Measurements from ENCODE around the gene GPC5.

Gene GPC5

DNA sequence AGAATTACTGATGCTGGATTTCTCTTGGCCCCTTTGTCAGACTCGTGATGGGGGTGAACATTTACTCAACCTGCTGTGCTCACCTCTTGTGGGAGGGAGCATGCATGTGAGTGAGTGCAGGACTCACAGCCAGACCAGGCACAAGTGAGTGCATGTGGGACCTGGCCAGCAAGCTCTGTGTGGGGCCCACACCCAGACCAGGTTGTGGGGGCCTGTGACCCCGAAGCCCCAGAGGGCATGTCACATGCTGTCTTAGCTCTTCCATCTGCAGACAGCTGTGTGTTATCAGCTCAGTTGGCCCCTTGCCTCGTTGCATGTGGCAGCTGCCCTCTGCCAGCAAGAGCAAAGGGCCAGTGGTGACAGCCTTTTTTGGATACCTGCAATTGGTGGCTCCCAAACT is 614.4 kb downstream of the GPC5 start:
- Histone ChIP-seq H3K4me3 (ENCODE audit: insufficient read length, low read depth) (no peak overlapping the region), H3K4me1 (ENCODE audit: insufficient read depth, insufficient read length) (no peaks in the 10 kb centered on the region), H3K36me3 (ENCODE audit: insufficient read depth, insufficient read length, low read length) (no peaks in the 10 kb centered on the region), H3K9me3 (ENCODE audit: insufficient read depth, low read length) (no peaks in the 10 kb centered on the region), H3K27me3 (ENCODE audit: insufficient read depth, insufficient read length) (no peaks in the 10 kb centered on the region), H3K9ac (ENCODE audit: insufficient read length, low read depth) (no peak overlapping the region)
- TF ChIP-seq YY1 (IDR thresholded peaks at IDR 0.05; ENCODE audit: insufficient read depth, insufficient read length): no peak
- no peak for DNase-seq (ENCODE audit: low read depth, low spot score)

DNA sequence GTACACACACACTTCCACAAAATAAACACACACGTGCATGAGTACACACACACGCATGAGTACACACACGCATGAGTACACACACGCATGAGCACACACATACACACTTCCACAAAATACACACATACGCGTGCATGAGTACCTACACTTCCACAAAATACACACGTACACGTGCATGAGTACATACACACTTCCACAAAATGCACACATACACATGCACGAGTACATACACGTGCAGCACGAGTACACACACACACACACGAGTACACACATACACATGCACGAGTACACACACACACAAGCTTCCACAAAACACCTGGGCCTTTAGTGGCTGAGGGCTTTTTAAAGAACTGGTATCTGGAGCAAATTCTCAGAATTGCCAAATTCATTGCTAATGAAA is 619.3 kb downstream of the GPC5 start:
- no peaks in the 10 kb centered on the region for H3K36me3 ChIP-seq (ENCODE audit: insufficient read depth, insufficient read length, low read length)
- no peaks in the 10 kb centered on the region for H3K9me3 ChIP-seq (ENCODE audit: insufficient read depth, low read length)
- no peaks in the 10 kb centered on the region for H3K27me3 ChIP-seq (ENCODE audit: insufficient read depth, insufficient read length)
- DNase-seq (ENCODE audit: low read depth, low spot score): no peak
- no peaks in the 10 kb centered on the region for H3K4me1 ChIP-seq (ENCODE audit: insufficient read depth, insufficient read length)
- H3K9ac ChIP-seq (ENCODE audit: insufficient read length, low read depth): no peak overlapping the region
- H3K4me3 ChIP-seq (ENCODE audit: insufficient read length, low read depth): no peak overlapping the region
- TF ChIP-seq ZNF274 (IDR thresholded peaks at IDR 0.05; ENCODE audit: low read depth, low read length) (no peak), YY1 (IDR thresholded peaks at IDR 0.05; ENCODE audit: insufficient read depth, insufficient read length) (no peak), SUZ12 (IDR thresholded peaks at IDR 0.05; ENCODE audit: extremely low read depth, insufficient read depth, insufficient read length) (no peak)

DNA sequence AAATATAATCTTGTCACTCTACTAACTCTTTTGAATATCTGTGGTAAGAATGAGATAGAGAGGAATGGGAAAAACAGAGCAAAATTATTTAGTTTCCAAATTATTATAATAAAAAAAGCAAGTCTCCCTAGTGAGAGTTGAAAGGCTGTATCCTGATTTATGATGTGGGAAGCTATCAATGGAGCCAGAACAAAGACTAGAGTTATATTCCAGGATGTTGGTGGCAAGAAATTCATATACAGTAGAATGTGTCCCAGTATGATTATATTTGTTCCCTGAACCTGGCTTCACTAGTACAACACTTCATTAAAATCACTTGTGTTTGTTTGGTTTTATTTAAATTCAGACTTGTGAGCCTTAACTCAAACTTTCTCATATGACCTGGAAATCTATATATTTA is 630.3 kb downstream of the GPC5 start:
- H3K9me3 ChIP-seq (ENCODE audit: insufficient read depth, low read length): no peaks in the 10 kb centered on the region
- H3K36me3 ChIP-seq (ENCODE audit: insufficient read depth, insufficient read length, low read length): no peaks in the 10 kb centered on the region
- no peak overlapping the region for H3K4me3 ChIP-seq (ENCODE audit: insufficient read length, low read depth)
- TF ChIP-seq YY1 (IDR thresholded peaks at IDR 0.05; ENCODE audit: insufficient read depth, insufficient read length): no peak
- no peak for TF ChIP-seq SUZ12 (IDR thresholded peaks at IDR 0.05; ENCODE audit: extremely low read depth, insufficient read depth, insufficient read length)
- TF ChIP-seq ZNF274 (IDR thresholded peaks at IDR 0.05; ENCODE audit: low read depth, low read length): no peak
- no peaks in the 10 kb centered on the region for H3K27me3 ChIP-seq (ENCODE audit: insufficient read depth, insufficient read length)
- no peak for DNase-seq (ENCODE audit: low read depth, low spot score)
- no peaks in the 10 kb centered on the region for H3K4me1 ChIP-seq (ENCODE audit: insufficient read depth, insufficient read length)
- no peak overlapping the region for H3K9ac ChIP-seq (ENCODE audit: insufficient read length, low read depth)

DNA sequence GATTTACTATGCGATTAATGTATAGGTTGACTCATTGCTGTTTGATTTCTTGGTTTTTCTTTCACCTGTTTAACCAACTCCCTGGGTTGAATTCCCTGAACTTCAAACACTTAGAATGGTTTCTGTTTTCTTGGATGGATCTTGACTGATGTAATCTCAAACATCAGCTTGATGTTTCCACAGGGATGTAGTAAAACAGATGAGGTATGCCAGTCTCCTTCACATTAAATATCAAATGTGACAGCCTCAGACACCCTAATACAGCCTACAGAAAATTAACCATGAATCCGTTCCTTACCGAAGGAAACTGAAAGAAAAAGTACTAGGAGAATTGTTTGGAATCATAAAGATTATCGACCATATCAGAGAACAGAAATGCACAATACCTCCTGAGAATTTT is 631.2 kb downstream of the GPC5 start:
- no peaks in the 10 kb centered on the region for H3K27me3 ChIP-seq (ENCODE audit: insufficient read depth, insufficient read length)
- no peak overlapping the region for H3K4me3 ChIP-seq (ENCODE audit: insufficient read length, low read depth)
- no peak for DNase-seq (ENCODE audit: low read depth, low spot score)
- TF ChIP-seq SUZ12 (IDR thresholded peaks at IDR 0.05; ENCODE audit: extremely low read depth, insufficient read depth, insufficient read length) (no peak), ZNF274 (IDR thresholded peaks at IDR 0.05; ENCODE audit: low read depth, low read length) (no peak)
- no peaks in the 10 kb centered on the region for H3K36me3 ChIP-seq (ENCODE audit: insufficient read depth, insufficient read length, low read length)
- H3K9me3 ChIP-seq (ENCODE audit: insufficient read depth, low read length): no peaks in the 10 kb centered on the region
- no peak overlapping the region for H3K9ac ChIP-seq (ENCODE audit: insufficient read length, low read depth)
- no peaks in the 10 kb centered on the region for H3K4me1 ChIP-seq (ENCODE audit: insufficient read depth, insufficient read length)

DNA sequence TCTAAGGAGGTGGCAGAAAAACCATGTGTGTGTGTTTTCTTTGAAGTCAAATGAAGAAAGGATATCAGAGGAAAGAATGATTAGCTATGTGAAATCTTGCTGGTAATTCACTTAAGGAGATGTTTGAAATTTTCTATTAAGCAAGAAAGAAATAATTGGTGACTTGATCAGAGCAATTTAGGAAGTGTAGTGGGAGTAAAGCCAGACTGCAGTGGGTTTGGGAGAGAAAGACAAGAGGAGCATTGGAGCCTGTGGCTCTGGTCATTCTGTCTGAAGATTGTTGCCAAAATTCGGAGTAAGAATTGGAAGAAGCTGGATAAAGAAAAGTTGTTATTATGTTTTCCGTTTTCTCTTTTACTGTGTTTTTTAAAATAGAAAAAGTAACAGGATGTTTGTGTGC is 640.5 kb downstream of the GPC5 start:
- no peak overlapping the region for H3K9ac ChIP-seq (ENCODE audit: insufficient read length, low read depth)
- TF ChIP-seq YY1 (IDR thresholded peaks at IDR 0.05; ENCODE audit: insufficient read depth, insufficient read length) (no peak), ZNF274 (IDR thresholded peaks at IDR 0.05; ENCODE audit: low read depth, low read length) (no peak), SUZ12 (IDR thresholded peaks at IDR 0.05; ENCODE audit: extremely low read depth, insufficient read depth, insufficient read length) (no peak)

DNA sequence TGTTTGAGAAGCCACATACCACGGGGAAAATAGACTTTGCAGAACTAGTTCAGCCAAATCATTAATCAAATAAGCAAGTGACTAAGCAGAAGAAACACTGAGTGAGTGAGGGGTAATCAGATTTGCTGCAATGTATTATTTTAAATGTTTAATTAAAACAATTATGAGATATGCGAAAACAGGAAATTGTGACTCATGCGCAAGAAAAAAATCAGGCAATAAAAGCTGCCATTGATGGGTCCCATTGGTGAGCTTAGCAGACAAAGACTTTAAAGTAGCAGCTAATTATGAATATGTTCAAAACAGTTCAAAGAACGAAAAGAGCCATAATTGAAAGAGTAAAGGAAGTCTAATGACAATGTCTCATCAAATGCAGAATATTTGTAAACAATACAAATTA is 644.1 kb downstream of the GPC5 start:
- DNase-seq (ENCODE audit: low read depth, low spot score): no peak
- Histone ChIP-seq H3K9me3 (ENCODE audit: insufficient read depth, low read length) (no peaks in the 10 kb centered on the region), H3K4me1 (ENCODE audit: insufficient read depth, insufficient read length) (no peaks in the 10 kb centered on the region), H3K9ac (ENCODE audit: insufficient read length, low read depth) (no peak overlapping the region), H3K4me3 (ENCODE audit: insufficient read length, low read depth) (no peak overlapping the region), H3K27me3 (ENCODE audit: insufficient read depth, insufficient read length) (no peaks in the 10 kb centered on the region), H3K36me3 (ENCODE audit: insufficient read depth, insufficient read length, low read length) (no peaks in the 10 kb centered on the region)
- TF ChIP-seq ZNF274 (IDR thresholded peaks at IDR 0.05; ENCODE audit: low read depth, low read length): no peak
- no peak for TF ChIP-seq YY1 (IDR thresholded peaks at IDR 0.05; ENCODE audit: insufficient read depth, insufficient read length)
- no peak for TF ChIP-seq SUZ12 (IDR thresholded peaks at IDR 0.05; ENCODE audit: extremely low read depth, insufficient read depth, insufficient read length)

More for the DNA sequence above, 640.5 kb downstream of the GPC5 start:
- DNase-seq (ENCODE audit: low read depth, low spot score): no peak
- Histone ChIP-seq H3K4me1 (ENCODE audit: insufficient read depth, insufficient read length) (no peaks in the 10 kb centered on the region), H3K36me3 (ENCODE audit: insufficient read depth, insufficient read length, low read length) (no peaks in the 10 kb centered on the region), H3K9me3 (ENCODE audit: insufficient read depth, low read length) (no peaks in the 10 kb centered on the region), H3K4me3 (ENCODE audit: insufficient read length, low read depth) (no peak overlapping the region), H3K27me3 (ENCODE audit: insufficient read depth, insufficient read length) (no peaks in the 10 kb centered on the region)

DNA sequence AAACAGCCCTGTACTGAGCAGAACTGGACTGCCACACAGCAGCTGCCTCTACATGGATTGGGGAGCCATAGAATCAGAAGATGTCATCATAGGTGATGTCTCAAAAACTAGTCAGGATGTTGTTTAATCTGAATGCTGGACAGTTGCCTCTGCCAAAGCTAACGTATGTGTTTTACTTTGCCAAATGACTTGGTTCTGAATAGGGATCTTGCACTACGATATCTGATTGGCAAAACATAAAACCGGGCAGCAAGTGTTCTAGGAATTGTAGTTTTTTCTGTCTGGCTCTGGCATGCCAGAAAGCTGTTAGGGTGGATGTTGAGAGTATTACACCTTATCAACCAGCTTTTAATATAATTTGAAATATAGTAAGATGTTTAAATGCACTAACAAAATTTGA is 645.9 kb downstream of the GPC5 start:
- Histone ChIP-seq H3K9me3 (ENCODE audit: insufficient read depth, low read length) (no peaks in the 10 kb centered on the region), H3K36me3 (ENCODE audit: insufficient read depth, insufficient read length, low read length) (no peaks in the 10 kb centered on the region), H3K4me1 (ENCODE audit: insufficient read depth, insufficient read length) (no peaks in the 10 kb centered on the region), H3K27me3 (ENCODE audit: insufficient read depth, insufficient read length) (no peaks in the 10 kb centered on the region), H3K9ac (ENCODE audit: insufficient read length, low read depth) (no peak overlapping the region), H3K4me3 (ENCODE audit: insufficient read length, low read depth) (no peak overlapping the region)
- DNase-seq (ENCODE audit: low read depth, low spot score): no peak
- TF ChIP-seq ZNF274 (IDR thresholded peaks at IDR 0.05; ENCODE audit: low read depth, low read length): no peak
- no peak for TF ChIP-seq SUZ12 (IDR thresholded peaks at IDR 0.05; ENCODE audit: extremely low read depth, insufficient read depth, insufficient read length)
- TF ChIP-seq YY1 (IDR thresholded peaks at IDR 0.05; ENCODE audit: insufficient read depth, insufficient read length): no peak

DNA sequence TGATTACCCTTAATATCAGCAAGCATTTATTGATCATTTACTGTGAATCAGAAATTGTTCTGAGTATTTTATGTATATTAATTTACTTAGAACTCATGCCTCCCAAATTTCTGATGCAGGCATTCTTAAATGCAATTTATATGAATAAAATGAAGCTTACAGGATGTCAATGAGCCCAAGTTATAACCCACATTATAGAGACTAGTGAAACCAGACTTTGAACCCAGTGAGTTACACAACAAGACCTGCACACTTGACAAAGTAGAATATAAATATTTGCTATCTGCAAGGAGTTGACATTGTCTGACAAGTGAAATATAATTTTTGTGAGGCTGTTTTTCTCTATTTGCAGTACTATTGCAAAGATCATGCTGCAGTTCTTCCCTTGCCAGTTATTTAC is 656.0 kb downstream of the GPC5 start:
- H3K27me3 ChIP-seq (ENCODE audit: insufficient read depth, insufficient read length): no peaks in the 10 kb centered on the region
- H3K4me3 ChIP-seq (ENCODE audit: insufficient read length, low read depth): no peak overlapping the region
- H3K9ac ChIP-seq (ENCODE audit: insufficient read length, low read depth): no peak overlapping the region
- DNase-seq (ENCODE audit: low read depth, low spot score): no peak
- H3K36me3 ChIP-seq (ENCODE audit: insufficient read depth, insufficient read length, low read length): no peaks in the 10 kb centered on the region
- no peaks in the 10 kb centered on the region for H3K4me1 ChIP-seq (ENCODE audit: insufficient read depth, insufficient read length)
- H3K9me3 ChIP-seq (ENCODE audit: insufficient read depth, low read length): no peaks in the 10 kb centered on the region
- no peak for TF ChIP-seq YY1 (IDR thresholded peaks at IDR 0.05; ENCODE audit: insufficient read depth, insufficient read length)
- TF ChIP-seq SUZ12 (IDR thresholded peaks at IDR 0.05; ENCODE audit: extremely low read depth, insufficient read depth, insufficient read length): no peak
- no peak for TF ChIP-seq ZNF274 (IDR thresholded peaks at IDR 0.05; ENCODE audit: low read depth, low read length)
